Lower leg skin (tissue), 3 donors: Measurements from ENCODE around the gene LYPLA2.

ENCODE experiments used
- CTCF ChIP-seq, 3 donors: fragments of 450-650 bp; IDR thresholded peaks; one replicate each; pipeline ENCODE4 v1.5.1; 2016; ENCODE audit warnings: antibody characterized with exemption in 3 of 3, mild to moderate bottlenecking in 3 of 3, moderate library complexity in 2 of 3
- POLR2A ChIP-seq, 2 donors: fragments of 450-650 bp; IDR thresholded peaks; one replicate each; pipeline ENCODE4 v1.6.1; 2016 to 2017; ENCODE audit warnings: antibody characterized with exemption in 2 of 2, mild to moderate bottlenecking in 1 of 2, moderate library complexity in 1 of 2

- TF ChIP-seq CTCF (IDR thresholded peaks at IDR 0.05) (no peak), POLR2A (IDR thresholded peaks at IDR 0.05) (peak in 1 of 2 donors; percentile 38)
Observed at GRCh38 chr1:23825076-23825761, 34.3 kb downstream of the LYPLA2 start, which contains the start of gene HMGCL.
